GM13977 (cell line): ENCODE data around the gene SKOR1.

ENCODE experiments used
- DNase-seq: peaks from one replicate; pipeline ENCODE4 v3.0.0; 2012; ENCODE audit warnings: low spot score
- CTCF ChIP-seq: IDR thresholded peaks from 2 replicates; pipeline ENCODE4 v1.5.1; 2012; ENCODE audit warnings: mild to moderate bottlenecking, control low read depth; ENCODE audit not compliant: insufficient read depth; ENCODE audit errors: extremely low read depth, missing control alignments
- in situ Hi-C: fragments of 300-500 bp; cut with MboI; formaldehyde crosslinking; loops from one replicate; pipeline ENCODE4 v1.12.0; 2022; ENCODE audit warnings: low sequenced_read_pairs, low pct_unique_long_range_greater_than_20kb, mixed read lengths, inconsistent platforms; ENCODE audit not compliant: unreplicated experiment

The SKOR1 gene

GRCh38 chr15:67825881-67826716, 790 bp downstream of the SKOR1 start:
- no peak for TF ChIP-seq CTCF
- in situ Hi-C loops = no loop called here
- no peak for DNase-seq

DNA sequence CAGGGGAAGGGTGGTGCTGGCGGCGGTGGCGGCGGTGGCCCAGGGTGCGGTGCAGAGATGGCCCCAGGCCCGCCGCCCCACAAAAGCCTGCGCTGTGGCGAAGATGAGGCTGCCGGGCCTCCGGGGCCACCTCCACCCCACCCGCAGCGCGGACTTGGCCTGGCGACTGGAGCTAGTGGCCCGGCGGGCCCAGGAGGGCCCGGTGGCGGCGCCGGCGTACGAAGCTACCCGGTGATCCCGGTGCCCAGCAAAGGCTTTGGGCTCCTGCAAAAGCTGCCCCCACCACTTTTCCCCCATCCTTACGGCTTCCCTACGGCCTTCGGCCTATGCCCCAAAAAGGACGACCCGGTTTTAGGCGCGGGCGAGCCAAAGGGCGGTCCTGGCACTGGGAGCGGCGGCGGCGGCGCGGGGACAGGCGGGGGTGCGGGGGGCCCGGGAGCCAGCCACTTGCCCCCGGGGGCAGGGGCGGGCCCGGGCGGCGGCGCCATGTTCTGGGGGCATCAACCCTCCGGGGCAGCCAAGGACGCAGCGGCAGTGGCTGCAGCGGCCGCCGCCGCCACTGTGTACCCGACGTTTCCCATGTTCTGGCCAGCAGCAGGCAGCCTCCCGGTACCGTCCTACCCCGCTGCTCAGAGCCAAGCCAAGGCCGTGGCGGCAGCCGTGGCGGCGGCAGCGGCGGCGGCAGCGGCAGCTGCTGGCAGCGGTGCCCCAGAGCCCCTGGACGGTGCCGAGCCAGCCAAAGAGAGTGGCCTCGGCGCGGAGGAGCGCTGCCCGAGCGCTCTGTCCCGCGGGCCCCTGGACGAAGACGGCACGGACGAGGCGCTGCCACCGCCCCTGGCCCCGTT, 1.6 kb downstream of the SKOR1 start:
- TF ChIP-seq CTCF = no peak
- in situ Hi-C loops = no loop called here
- DNase-seq = peak; percentile 50

GRCh38 chr15:67827562-67828277, 2.4 kb downstream of the SKOR1 start:
- in situ Hi-C loops = no loop called here
- DNase-seq = no peak
- no peak for TF ChIP-seq CTCF

- in situ Hi-C loops = no loop called here
- TF ChIP-seq CTCF = no peak
- DNase-seq = no peak
Measured at GRCh38 chr15:67828278-67828968, 3.1 kb downstream of the SKOR1 start.

GRCh38 chr15:67828969-67829646, 3.8 kb downstream of the SKOR1 start:
- TF ChIP-seq CTCF = no peak
- no peak for DNase-seq
- in situ Hi-C loops = no loop called here
